CD14-positive monocyte (primary cell): Measurements from ENCODE around the gene SGCD. TPM values are rescaled to one million over a fixed set of nuclear protein-coding genes. Genes with fewer than 3 reads are reported as not detected.

Experiments used
- DNase-seq, 3 donors: peaks; one replicate each; pipeline ENCODE4 v3.0.0-alpha.2; 2011 to 2022
- H2AFZ ChIP-seq: 2 replicates; pipeline ENCODE4 v1.6.0; 2012; ENCODE audit warnings: mild to moderate bottlenecking, low read depth, low read length, inconsistent platforms; ENCODE audit not compliant: insufficient read depth, poor library complexity, severe bottlenecking
- H3K27ac ChIP-seq, 2 donors: 1 replicate in 1 of 2; 2 replicates in 1 of 2; pipeline ENCODE4 v1.5.1; 2012 to 2013; ENCODE audit warnings: low read length in 2 of 2, control low read depth in 1 of 2, inconsistent platforms in 1 of 2, low read depth in 1 of 2, mild to moderate bottlenecking in 1 of 2
- H3K27me3 ChIP-seq, 2 donors: one replicate each; pipeline versions ENCODE4 v1.6.0 to v1.6.1; 2011 to 2013; ENCODE audit warnings: low read length in 2 of 2; ENCODE audit not compliant: control insufficient read depth in 2 of 2, insufficient read depth in 2 of 2
- H3K36me3 ChIP-seq, 2 donors: replicated peaks in 1 of 2; 1 replicate in 1 of 2; 2 replicates in 1 of 2; pipeline versions ENCODE4 v1.5.1 to v1.6.1; 2012 to 2013; ENCODE audit warnings: low read length in 2 of 2, control low read depth in 1 of 2, inconsistent platforms in 1 of 2, mild to moderate bottlenecking in 1 of 2; ENCODE audit not compliant: insufficient read depth in 2 of 2, control insufficient read depth in 1 of 2
- H3K4me1 ChIP-seq, 2 donors: 1 replicate in 1 of 2; 2 replicates in 1 of 2; pipeline versions ENCODE4 v1.5.1 to v1.6.1; 2012 to 2013; ENCODE audit warnings: low read length in 2 of 2, control low read depth in 1 of 2, inconsistent platforms in 1 of 2, mild to moderate bottlenecking in 1 of 2, moderate library complexity in 1 of 2; ENCODE audit not compliant: insufficient read depth in 2 of 2, control insufficient read depth in 1 of 2
- H3K4me2 ChIP-seq: replicated peaks from 2 replicates; pipeline ENCODE3; 2012; ENCODE audit warnings: low read length, moderate library complexity, mild to moderate bottlenecking; ENCODE audit not compliant: poor library complexity, severe bottlenecking; ENCODE audit errors: extremely low read depth
- H3K4me3 ChIP-seq, 3 experiments: fragments of 200-600 bp in 1 of 3; sonication (generic) in 1 of 3; replicated peaks in 1 of 3; 1 replicate in 2 of 3; 2 replicates in 1 of 3; pipeline ENCODE4 v1.5.1; 2011 to 2013; ENCODE audit warnings: low read length in 3 of 3, mild to moderate bottlenecking in 3 of 3, control low read depth in 2 of 3, low read depth in 2 of 3, inconsistent platforms in 1 of 3, moderate library complexity in 1 of 3
- H3K79me2 ChIP-seq: 2 replicates; pipeline ENCODE4 v1.6.0; 2012; ENCODE audit warnings: mild to moderate bottlenecking, control low read depth, inconsistent platforms, low read length, moderate library complexity; ENCODE audit not compliant: insufficient read depth
- H3K9ac ChIP-seq: 2 replicates; pipeline ENCODE4 v1.6.0; 2017; ENCODE audit warnings: low read length, mild to moderate bottlenecking; ENCODE audit not compliant: insufficient read depth, poor library complexity, severe bottlenecking
- H3K9me3 ChIP-seq, 2 donors: replicated peaks in 1 of 2; 1 replicate in 1 of 2; 2 replicates in 1 of 2; pipeline versions ENCODE4 v1.5.1 to v1.6.1; 2012 to 2013; ENCODE audit warnings: low read length in 2 of 2, control low read depth in 1 of 2; ENCODE audit not compliant: control insufficient read depth in 1 of 2, insufficient read depth in 1 of 2
- H4K20me1 ChIP-seq: 2 replicates; pipeline ENCODE4 v1.6.0; 2012; ENCODE audit warnings: mild to moderate bottlenecking, low read length, control low read depth, moderate library complexity; ENCODE audit not compliant: insufficient read depth
- H3K27ac Mint-ChIP-seq, 7 donors: one replicate each; pipeline ENCODE4 v1.8.0; 2020; ENCODE audit warnings: mild to moderate bottlenecking in 7 of 7, mixed read lengths in 7 of 7, moderate library complexity in 6 of 7, inconsistent platforms in 2 of 7
- H3K27me3 Mint-ChIP-seq, 3 donors: one replicate each; pipeline ENCODE4 v1.8.0; 2021 to 2022; ENCODE audit warnings: low read depth in 3 of 3, mild to moderate bottlenecking in 3 of 3, mixed read lengths in 3 of 3, moderate library complexity in 3 of 3, inconsistent platforms in 1 of 3
- H3K36me3 Mint-ChIP-seq, 2 donors: one replicate each; pipeline ENCODE4 v1.8.0; 2020; ENCODE audit warnings: mixed read lengths in 2 of 2, inconsistent platforms in 1 of 2, mild to moderate bottlenecking in 1 of 2
- H3K4me1 Mint-ChIP-seq: one replicate; pipeline ENCODE4 v1.8.0; 2020; ENCODE audit warnings: mild to moderate bottlenecking, mixed read lengths
- H3K4me3 Mint-ChIP-seq, 2 donors: one replicate each; pipeline ENCODE4 v1.8.0; 2020; ENCODE audit warnings: mild to moderate bottlenecking in 2 of 2, mixed read lengths in 2 of 2, moderate library complexity in 1 of 2
- H3K9me3 Mint-ChIP-seq, 7 donors: one replicate each; pipeline ENCODE4 v1.8.0; 2020 to 2022; ENCODE audit warnings: mixed read lengths in 7 of 7, mild to moderate bottlenecking in 6 of 7, moderate library complexity in 6 of 7, inconsistent platforms in 2 of 7
- WGBS: methylation state at CpG from one replicate; pipeline ENCODE4 v1.1.5; 2013; ENCODE audit warnings: missing lambda C conversion rate; ENCODE audit not compliant: insufficient coverage; 5-methylcytosine and 5-hydroxymethylcytosine counted together
- intact Hi-C, 2 donors: fragments of 100-400 bp; cut with micrococcal nuclease; formaldehyde crosslinking; loops; one replicate each; pipeline versions ENCODE4 v1.15.0 to v1.15.1; 2023
- polyA plus RNA-seq, 3 donors: library from polyadenylated mRNA; depleted of rRNA in 1 of 3; unstranded in 2 of 3; stranded (reverse) in 1 of 3; fragments of 300-500 nt in 2 of 3; fragments of >200 nt in 1 of 3; fragmentation: Illumina TruSeq in 2 of 3; gene quantifications; 1 replicate in 2 of 3; 2 replicates in 1 of 3; pipeline ENCODE4 v1.2.3, GENCODE V29; 2012 to 2021
- TF ChIP-seq, protein P1 (sequence below): fragments of 200-600 bp; IDR thresholded peaks from one replicate; pipeline ENCODE4 v1.8.0; 2022; ENCODE audit warnings: antibody characterized with exemption, mild to moderate bottlenecking

The SGCD gene
- polyA plus RNA-seq, 3 donors, result not detected

DNA sequence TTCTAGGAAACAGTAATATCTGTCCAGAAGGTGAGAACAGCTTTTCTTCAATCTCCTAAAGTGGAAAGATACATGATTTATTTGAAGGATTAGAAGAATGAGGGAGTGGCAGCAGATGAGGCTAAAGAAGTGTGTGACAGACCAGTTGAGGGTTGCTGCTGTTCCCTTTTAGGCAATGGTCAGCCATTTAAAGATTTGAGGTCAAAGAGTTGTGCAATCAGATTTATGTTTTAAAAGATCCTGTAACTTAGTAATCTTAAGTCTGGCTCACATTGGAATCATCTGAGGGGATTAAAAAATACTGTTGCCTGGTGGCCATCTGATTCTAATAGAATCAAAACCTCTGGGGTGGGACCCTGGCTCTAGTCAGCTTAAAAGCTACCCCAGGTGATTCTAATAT is 4.3 kb upstream of the SGCD start:
- Mint-ChIP-seq H3K4me1 (no peaks in the 10 kb centered on the region), H3K36me3 (no peaks in the 10 kb centered on the region), H3K4me3 (no peak overlapping the region), H3K27me3 (peaks cover 0 to 3% (median 1%) of the 10 kb centered on the region in 3 donors), H3K27ac (no peak overlapping the region), H3K9me3 (peaks cover 0 to 9% (median 2%) of the 10 kb centered on the region in 7 donors)
- Histone ChIP-seq H3K4me3 (no peak overlapping the region), H3K9me3 (peaks cover 0 to 4% of the 10 kb centered on the region in 2 donors), H3K27ac (no peak overlapping the region), H3K36me3 (no peaks in the 10 kb centered on the region), H3K9ac (no peak overlapping the region), H2AFZ (no peak overlapping the region), H4K20me1 (no peaks in the 10 kb centered on the region), H3K4me1 (no peaks in the 10 kb centered on the region), H3K79me2 (no peaks in the 10 kb centered on the region), H3K27me3 (no peaks in the 10 kb centered on the region), H3K4me2 (no peak overlapping the region)
- DNase-seq, result no peak
- TF ChIP-seq, protein P1, sequence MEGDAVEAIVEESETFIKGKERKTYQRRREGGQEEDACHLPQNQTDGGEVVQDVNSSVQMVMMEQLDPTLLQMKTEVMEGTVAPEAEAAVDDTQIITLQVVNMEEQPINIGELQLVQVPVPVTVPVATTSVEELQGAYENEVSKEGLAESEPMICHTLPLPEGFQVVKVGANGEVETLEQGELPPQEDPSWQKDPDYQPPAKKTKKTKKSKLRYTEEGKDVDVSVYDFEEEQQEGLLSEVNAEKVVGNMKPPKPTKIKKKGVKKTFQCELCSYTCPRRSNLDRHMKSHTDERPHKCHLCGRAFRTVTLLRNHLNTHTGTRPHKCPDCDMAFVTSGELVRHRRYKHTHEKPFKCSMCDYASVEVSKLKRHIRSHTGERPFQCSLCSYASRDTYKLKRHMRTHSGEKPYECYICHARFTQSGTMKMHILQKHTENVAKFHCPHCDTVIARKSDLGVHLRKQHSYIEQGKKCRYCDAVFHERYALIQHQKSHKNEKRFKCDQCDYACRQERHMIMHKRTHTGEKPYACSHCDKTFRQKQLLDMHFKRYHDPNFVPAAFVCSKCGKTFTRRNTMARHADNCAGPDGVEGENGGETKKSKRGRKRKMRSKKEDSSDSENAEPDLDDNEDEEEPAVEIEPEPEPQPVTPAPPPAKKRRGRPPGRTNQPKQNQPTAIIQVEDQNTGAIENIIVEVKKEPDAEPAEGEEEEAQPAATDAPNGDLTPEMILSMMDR, result no peak
- intact Hi-C loops, result no loop called here

DNA sequence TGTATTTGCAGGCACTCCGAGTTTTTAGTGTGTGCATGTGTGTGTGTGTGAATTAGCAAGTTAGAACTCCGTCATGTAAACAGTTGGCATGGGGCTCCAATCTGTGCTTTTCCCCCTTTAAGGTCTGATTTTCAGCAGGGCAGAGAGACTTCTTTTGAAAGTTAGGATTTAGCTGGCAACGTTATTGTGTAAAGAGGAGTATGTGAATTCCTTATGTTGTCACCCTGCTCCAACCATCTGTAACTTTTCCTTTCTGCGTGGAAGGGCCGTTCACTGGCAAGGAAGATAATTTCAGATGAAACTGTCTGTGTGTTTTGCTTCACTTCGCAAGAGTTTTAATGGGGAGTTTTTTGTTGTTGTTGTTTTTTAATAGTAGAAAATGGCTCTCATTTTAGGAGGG is 332 bp downstream of the SGCD start:
- Mint-ChIP-seq H3K27me3 (peaks cover 0 to 3% (median 1%) of the 10 kb centered on the region in 3 donors), H3K4me3 (no peak overlapping the region), H3K27ac (no peak overlapping the region), H3K4me1 (no peaks in the 10 kb centered on the region), H3K9me3 (peaks cover 0 to 7% (median 0%) of the 10 kb centered on the region in 7 donors), H3K36me3 (no peaks in the 10 kb centered on the region)
- Histone ChIP-seq H3K4me2 (no peak overlapping the region), H3K9me3 (peaks cover 3 to 8% of the 10 kb centered on the region in 2 donors), H3K27ac (no peak overlapping the region), H3K4me3 (no peak overlapping the region), H3K36me3 (no peaks in the 10 kb centered on the region), H3K9ac (no peak overlapping the region), H2AFZ (no peak overlapping the region), H3K4me1 (no peaks in the 10 kb centered on the region), H3K79me2 (no peaks in the 10 kb centered on the region), H4K20me1 (no peaks in the 10 kb centered on the region), H3K27me3 (no peaks in the 10 kb centered on the region)
- TF ChIP-seq, protein P1, result no peak
- 80% methylated on average over 3 of the region's 6 CpGs for WGBS
- DNase-seq, result no peak
- intact Hi-C loops, result no loop called here
